ENCODE measurements around the gene BLCAP.

DNA sequence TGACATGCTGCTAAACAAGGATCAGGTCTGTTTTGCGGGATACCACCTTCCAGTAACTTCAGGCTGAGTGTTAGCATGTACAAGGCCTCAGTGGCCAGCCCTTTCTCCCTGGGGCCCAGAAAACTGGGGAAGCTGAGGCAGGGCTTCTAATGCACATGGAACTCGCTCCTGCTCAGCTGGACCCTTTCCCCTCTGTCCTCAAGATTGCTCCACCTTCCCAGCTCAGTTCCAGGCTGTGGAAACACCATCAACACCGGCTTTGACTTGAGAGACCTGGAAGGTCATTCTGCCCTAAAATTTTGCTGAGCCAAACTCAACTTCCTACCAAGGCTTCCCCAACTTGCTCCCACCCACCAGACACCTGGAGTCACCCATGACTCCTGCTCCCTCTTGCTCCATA lies 4.2 kb upstream of the BLCAP start:
- TF ChIP-seq, protein P1, sequence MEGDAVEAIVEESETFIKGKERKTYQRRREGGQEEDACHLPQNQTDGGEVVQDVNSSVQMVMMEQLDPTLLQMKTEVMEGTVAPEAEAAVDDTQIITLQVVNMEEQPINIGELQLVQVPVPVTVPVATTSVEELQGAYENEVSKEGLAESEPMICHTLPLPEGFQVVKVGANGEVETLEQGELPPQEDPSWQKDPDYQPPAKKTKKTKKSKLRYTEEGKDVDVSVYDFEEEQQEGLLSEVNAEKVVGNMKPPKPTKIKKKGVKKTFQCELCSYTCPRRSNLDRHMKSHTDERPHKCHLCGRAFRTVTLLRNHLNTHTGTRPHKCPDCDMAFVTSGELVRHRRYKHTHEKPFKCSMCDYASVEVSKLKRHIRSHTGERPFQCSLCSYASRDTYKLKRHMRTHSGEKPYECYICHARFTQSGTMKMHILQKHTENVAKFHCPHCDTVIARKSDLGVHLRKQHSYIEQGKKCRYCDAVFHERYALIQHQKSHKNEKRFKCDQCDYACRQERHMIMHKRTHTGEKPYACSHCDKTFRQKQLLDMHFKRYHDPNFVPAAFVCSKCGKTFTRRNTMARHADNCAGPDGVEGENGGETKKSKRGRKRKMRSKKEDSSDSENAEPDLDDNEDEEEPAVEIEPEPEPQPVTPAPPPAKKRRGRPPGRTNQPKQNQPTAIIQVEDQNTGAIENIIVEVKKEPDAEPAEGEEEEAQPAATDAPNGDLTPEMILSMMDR (IDR thresholded peaks at IDR 0.05; ENCODE audit: poor library complexity) = no peak
- TF ChIP-seq EZH2 (IDR thresholded peaks at IDR 0.05; ENCODE audit: borderline replicate concordance) = no peak

All from hepatocyte (in vitro differentiated cells).